ENCODE measurements around the gene P2RY8. TPM values are rescaled to one million over a fixed set of nuclear protein-coding genes. Genes with fewer than 3 reads are reported as not detected.
A peak's percentile ranks its signal among the peaks of the same experiment; 100 is the strongest.
"Not testable (repeated sequence)": the region's sequence is repeated elsewhere in the genome, so short reads cannot be mapped to it uniquely, and the experiment has no call there.

P2RY8 gene
- total RNA-seq, 2 donors from 2014 or later: 1.8 to 3.0 TPM

DNA sequence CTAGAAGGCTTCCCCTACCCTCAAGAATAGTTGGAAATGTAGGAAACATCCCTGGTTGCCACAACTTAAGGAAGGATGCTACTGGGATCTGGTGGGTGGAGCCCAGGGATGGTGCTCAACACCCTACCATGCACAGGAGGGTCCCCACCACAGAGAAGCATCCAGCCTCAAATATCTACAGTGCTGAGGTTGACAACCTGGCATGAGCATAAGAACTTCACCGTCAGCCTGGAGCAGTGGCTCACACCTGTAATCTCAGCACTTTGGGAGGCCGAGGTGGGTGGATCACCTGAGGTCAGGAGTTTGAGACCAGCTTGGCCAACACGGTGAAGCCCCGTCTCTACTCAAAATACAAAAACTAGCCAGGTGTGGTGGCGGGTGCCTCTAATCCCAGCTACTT is 60.3 kb downstream of the P2RY8 start:
- DNase-seq: no peak
- no peak for ATAC-seq
- intact Hi-C loops (cut with DNase I): no loop called here

- intact Hi-C loops (cut with DNase I): no loop called here
Observed at GRCh38 chrX:1475881-1476280, 61.1 kb downstream of the P2RY8 start.

GRCh38 chrX:1475481-1475880 is 61.5 kb downstream of the P2RY8 start:
- intact Hi-C loops (cut with DNase I): no loop called here
- ATAC-seq (no peak), DNase-seq (no peak)

More at GRCh38 chrX:1475881-1476280, 61.1 kb downstream of the P2RY8 start:
- DNase-seq (no peak), ATAC-seq (no peak)

GRCh38 chrX:1474593-1474992 is 62.4 kb downstream of the P2RY8 start:
- DNase-seq; intact Hi-C loops (cut with DNase I); ATAC-seq: not testable (repeated sequence)

- ATAC-seq (no peak), DNase-seq (no peak)
- intact Hi-C loops (cut with DNase I): no loop called here
Observed at GRCh38 chrX:1472975-1473374, 64.0 kb downstream of the P2RY8 start.

DNA sequence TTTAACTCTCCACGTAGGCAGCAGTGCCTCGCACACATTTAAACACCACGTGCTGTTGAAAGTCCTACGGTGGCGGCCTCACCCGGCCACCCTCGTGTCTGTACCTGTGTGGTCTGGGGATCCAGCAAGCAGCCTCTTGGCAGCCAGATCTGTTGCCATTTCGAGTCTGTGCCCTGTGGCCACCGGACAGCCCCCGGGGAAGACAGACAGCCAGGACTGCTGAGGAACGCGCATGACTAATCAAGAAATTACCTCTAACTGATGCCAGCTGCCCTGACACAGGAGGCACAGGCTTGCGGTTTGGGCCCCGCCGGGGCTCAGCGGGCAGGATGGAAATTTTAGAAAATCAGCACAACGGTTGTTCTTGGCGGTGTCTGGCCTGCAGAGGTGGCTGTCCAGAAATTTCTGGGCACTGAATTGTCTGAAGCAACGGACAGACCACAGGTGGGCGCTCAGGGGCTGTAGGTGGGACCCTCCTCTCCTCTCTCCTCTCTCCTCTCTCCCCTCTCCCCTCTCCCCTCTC is 68.7 kb downstream of the P2RY8 start:
- DNase-seq (no peak), ATAC-seq (no peak)
- intact Hi-C loops (cut with DNase I): no loop called here

GRCh38 chrX:1466971-1467561 is 69.9 kb downstream of the P2RY8 start:
- intact Hi-C loops (cut with DNase I): no loop called here
- DNase-seq (no peak), ATAC-seq (no peak)

DNA sequence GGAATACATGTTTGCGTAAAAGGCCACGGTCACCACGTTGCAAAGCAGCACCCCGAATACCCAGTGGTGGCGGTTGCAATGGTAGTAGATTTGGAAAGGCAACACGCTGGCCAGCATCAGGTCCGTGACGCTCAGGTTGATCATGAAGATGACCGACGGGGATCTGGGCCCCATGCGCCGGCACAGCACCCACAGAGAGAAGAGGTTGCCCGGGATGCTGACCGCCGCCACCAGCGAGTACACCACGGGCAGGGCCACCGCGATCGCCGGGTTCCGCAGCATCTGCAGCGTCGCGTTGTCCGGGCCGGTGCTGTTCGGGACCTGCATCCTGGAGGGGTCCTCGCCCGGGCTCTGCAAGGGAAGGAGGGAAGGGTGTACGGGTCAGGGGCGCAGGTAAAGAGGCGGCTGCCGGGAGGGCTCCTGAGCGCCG is 70.7 kb downstream of the P2RY8 start:
- intact Hi-C loops (cut with DNase I): no loop called here
- ATAC-seq (no peak), DNase-seq (no peak)

DNA sequence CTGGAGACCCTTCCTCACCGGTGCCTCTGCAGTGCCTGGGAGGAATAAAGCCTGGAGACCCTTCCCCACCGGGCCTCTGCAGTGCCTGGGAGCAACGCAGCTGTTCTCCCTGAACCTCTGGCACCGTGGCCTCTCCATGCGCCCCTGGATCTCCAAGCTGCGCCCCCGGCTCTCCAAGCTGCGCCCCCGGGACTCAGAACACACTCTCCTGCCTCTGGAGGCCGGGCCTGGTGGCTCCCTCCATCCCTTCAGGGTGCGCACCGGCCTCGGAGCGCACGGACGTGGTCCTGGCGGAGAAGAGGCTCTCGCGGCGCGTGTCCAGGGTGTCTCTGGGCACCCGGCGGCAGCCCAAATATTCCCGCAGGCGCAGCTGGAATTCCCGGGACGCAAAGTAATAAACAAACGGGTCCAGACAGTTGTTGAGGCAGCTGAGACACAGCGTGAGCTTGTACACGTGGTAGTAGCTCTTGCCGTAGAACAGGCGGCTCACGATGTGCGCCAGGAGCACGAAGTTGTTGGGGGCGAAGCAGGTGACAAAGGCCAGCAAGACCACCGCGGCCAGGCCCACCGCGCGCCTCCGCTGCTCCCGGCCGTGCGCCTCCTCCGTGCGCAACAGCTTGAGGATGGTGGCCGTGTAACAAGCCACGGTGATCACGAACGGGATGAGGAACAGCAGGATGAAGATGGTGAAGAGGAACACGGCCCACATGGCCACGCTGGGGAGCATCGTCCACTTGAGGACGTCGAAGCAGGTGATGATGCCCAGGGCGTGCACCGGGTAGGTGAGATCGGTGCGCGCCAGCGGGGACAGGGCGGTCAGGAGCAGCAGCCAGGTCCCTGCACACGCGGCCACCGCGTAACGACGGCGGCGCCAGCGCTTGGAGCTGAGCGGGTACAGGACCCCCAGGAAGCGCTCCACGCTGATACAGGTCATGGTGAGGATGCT is 71.4 kb downstream of the P2RY8 start:
- DNase-seq (no peak), ATAC-seq (no peak)
- intact Hi-C loops (cut with DNase I): no loop called here

DNA sequence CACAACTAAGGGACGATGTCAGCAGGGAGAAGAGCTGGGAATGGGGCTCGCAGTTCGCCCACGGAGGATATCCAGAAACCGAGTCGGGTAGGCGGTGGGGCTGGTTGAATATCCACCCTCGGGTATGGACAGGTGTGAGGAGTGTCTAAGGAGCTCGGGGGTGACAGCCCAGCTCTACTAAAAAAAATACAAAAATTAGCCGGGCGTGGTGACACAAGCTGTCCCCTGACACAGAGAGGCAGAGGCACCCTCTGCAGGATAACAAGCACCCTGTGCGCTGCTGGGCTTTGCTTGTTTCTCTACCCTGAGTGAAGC is 72.1 kb downstream of the P2RY8 start:
- no peak for ATAC-seq
- intact Hi-C loops (cut with DNase I): no loop called here
- DNase-seq: no peak

GRCh38 chrX:1464041-1464970 is 72.7 kb downstream of the P2RY8 start:
- ATAC-seq (no peak), DNase-seq (no peak)
- intact Hi-C loops (cut with DNase I): no loop called here

DNA sequence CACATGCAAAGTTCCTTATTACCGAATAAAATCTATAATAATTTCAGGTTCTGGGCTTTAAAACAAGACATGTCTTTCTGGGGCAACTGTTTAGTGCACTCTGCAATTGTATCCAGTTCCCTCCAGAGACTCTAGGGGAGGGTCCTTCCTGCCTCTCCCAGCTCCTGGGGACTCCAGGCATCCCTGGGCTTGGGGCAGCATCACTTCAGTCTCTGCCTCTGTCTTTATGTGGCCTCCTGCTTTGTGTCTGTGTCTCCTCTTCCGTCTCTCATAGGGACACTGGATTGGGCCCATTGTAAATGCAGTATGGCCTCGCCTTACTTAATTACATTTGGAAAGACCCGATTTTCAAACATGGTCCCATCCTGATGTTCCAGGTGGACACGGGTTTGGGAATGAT is 73.4 kb downstream of the P2RY8 start:
- ATAC-seq (no peak), DNase-seq (no peak)
- intact Hi-C loops (cut with DNase I): no loop called here

- peak; percentile 61 for DNase-seq
- ATAC-seq: peak; percentile 70 to 96
- intact Hi-C loops (cut with DNase I): no loop called here
Observed at GRCh38 chrX:1462596-1463251, 74.3 kb downstream of the P2RY8 start.

- intact Hi-C loops (cut with DNase I): no loop called here
- DNase-seq (no peak), ATAC-seq (no peak)
Observed at GRCh38 chrX:1462110-1462509, 74.9 kb downstream of the P2RY8 start.

DNA sequence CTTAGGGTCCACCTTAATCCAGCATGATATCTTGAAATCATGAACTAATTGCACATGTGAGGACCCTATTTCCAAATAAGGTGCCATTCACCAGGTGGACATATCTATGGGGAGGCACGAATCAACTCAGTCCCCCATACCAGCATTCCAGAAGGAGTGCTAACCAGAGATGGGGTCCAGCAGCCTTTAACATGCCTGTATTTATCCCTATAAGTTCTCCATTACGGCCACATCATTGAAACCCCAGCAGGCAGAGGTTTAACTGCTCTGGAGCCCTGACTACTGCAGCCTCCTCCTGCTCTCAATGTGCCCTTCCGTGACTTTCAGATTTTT is 81.1 kb downstream of the P2RY8 start:
- ATAC-seq: no peak
- no peak for DNase-seq
- intact Hi-C loops (cut with DNase I): loop anchor here in 1 of 2 donors (2.0 to 10.0 kb wide), 3 partner anchors 127 to 1139 kb away; no protein-coding TSS in a partner anchor

GRCh38 chrX:1453951-1454785 is 82.8 kb downstream of the P2RY8 start:
- intact Hi-C loops (cut with DNase I): loop anchor here in 1 of 2 donors (2.0 to 10.0 kb wide), 3 partner anchors 129 to 1141 kb away; no protein-coding TSS in a partner anchor
- DNase-seq (peak; percentile 87), ATAC-seq (peak; percentile 20 to 41)

GRCh38 chrX:1453395-1453783 is 83.6 kb downstream of the P2RY8 start:
- DNase-seq (peak; percentile 80), ATAC-seq (peak; percentile 9 to 41)
- intact Hi-C loops (cut with DNase I): loop anchor here in 1 of 2 donors (10.0 kb wide), 2 partner anchors 871 to 1141 kb away; no protein-coding TSS in a partner anchor

Data from left cardiac atrium (tissue), 4 donors.